ENCODE results near the gene F7. TPM values are rescaled to one million over a fixed set of nuclear protein-coding genes. Genes with fewer than 3 reads are reported as not detected.

Gene F7
- total RNA-seq, 3 donors from 2014 or later (not counting 1 experiment from before 2014, with no cell fraction given) = 0.25 to 0.91 TPM; not detected in 1

DNA sequence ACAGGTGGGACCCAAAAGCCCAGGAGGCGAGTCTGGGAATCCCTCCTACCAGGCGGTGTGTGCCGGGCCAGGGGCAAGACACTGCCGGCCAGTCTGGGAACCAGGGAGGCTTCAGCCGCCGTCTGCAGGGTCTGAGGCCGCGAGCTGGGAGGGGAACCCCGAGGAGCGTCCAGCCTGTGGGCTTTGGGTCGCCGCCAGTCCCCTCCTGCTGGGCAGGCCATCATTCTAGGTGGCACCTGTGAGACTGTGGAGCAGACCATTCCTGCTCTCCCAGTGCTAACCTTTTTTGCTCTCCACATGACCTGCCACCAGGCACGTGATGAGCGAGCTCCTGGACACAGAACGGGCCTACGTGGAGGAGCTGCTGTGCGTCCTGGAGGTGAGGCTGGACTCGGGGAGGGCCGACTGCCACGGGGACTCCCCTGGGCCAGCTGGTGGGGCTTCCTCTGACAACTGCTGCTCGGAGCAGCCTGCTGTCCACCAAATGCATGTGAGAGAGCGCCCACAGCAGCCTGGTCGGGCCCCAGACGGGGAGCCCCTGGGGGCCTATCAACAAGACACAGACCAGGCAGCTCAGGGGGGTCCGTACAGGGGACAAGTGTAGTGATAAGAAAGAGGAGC, 24.6 kb upstream of the F7 start:
- Mint-ChIP-seq H3K4me1 (no peaks in the 10 kb centered on the region), H3K36me3 (no peaks in the 10 kb centered on the region), H3K9me3 (no peaks in the 10 kb centered on the region), H3K4me3 (no peak overlapping the region), H3K27me3 (ENCODE audit: low read depth in 2 of 2) (no peaks in the 10 kb centered on the region), H3K27ac (no peak overlapping the region)
- DNase-seq = no peak
- 89% methylated on average over 24 of the region's 25 CpGs for WGBS (ENCODE audit: insufficient coverage)
- TF ChIP-seq, protein P1, sequence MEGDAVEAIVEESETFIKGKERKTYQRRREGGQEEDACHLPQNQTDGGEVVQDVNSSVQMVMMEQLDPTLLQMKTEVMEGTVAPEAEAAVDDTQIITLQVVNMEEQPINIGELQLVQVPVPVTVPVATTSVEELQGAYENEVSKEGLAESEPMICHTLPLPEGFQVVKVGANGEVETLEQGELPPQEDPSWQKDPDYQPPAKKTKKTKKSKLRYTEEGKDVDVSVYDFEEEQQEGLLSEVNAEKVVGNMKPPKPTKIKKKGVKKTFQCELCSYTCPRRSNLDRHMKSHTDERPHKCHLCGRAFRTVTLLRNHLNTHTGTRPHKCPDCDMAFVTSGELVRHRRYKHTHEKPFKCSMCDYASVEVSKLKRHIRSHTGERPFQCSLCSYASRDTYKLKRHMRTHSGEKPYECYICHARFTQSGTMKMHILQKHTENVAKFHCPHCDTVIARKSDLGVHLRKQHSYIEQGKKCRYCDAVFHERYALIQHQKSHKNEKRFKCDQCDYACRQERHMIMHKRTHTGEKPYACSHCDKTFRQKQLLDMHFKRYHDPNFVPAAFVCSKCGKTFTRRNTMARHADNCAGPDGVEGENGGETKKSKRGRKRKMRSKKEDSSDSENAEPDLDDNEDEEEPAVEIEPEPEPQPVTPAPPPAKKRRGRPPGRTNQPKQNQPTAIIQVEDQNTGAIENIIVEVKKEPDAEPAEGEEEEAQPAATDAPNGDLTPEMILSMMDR (IDR thresholded peaks at IDR 0.05) = no peak
- intact Hi-C loops (cut with micrococcal nuclease) = no loop called here
- peak in 1 of 3 donors; percentile 12 for ATAC-seq
- Histone ChIP-seq H3K4me3 (ENCODE audit: low read length) (no peak overlapping the region), H3K27me3 (ENCODE audit: control insufficient read depth, insufficient read depth, low read length) (no peaks in the 10 kb centered on the region), H3K4me1 (ENCODE audit: control insufficient read depth, insufficient read depth, low read length) (no peaks in the 10 kb centered on the region), H3K36me3 (ENCODE audit: control insufficient read depth, insufficient read depth, low read length) (no peaks in the 10 kb centered on the region), H3K27ac (ENCODE audit: low read length) (no peak overlapping the region), H3K9me3 (ENCODE audit: control insufficient read depth, insufficient read depth, low read length) (no peaks in the 10 kb centered on the region)

DNA sequence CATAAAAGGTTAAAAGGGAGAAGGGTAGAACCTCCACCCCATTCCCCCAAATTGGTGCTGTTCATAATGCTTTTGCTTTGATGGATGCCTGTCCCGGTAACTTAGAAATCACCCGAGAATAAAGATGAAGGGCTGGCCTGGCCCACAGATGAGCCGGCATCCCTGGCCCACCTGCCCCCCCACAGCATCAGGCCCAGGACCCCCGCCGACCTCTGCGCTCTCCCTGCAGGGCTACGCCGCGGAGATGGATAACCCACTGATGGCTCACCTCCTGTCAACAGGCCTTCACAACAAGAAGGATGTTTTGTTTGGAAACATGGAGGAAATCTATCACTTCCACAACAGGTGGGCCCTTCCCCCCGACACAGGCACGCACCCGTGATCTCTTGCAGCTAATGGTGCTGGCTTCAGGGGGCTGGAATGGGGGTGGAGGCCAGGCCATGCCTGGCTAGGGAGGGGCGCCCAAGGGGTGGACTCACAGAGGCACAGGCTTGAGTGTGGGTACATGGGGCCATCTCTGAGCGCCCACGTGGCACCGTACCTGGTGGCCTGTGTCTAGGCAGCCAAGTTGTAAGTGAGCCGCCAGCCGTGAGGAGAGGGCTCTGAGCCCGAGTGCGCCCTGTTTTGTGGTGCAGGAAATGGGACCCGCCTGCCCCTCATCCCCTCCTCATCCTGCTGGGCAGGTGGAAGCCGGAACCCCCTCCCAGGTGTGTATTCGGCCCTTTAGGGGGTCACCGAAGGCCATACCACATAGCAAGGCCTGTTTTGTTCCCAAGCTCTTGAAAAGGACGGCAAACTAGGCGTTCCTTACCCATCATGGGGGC, 23.2 kb upstream of the F7 start:
- H3K27ac ChIP-seq (ENCODE audit: low read length) = no peak overlapping the region
- no peaks in the 10 kb centered on the region for H3K36me3 ChIP-seq (ENCODE audit: control insufficient read depth, insufficient read depth, low read length)
- H3K4me1 ChIP-seq (ENCODE audit: control insufficient read depth, insufficient read depth, low read length) = no peaks in the 10 kb centered on the region
- H3K9me3 Mint-ChIP-seq = no peaks in the 10 kb centered on the region
- no peak overlapping the region for H3K4me3 ChIP-seq (ENCODE audit: low read length)
- H3K4me1 Mint-ChIP-seq = no peaks in the 10 kb centered on the region
- intact Hi-C loops (cut with micrococcal nuclease) = no loop called here
- H3K27ac Mint-ChIP-seq = no peak overlapping the region
- TF ChIP-seq, protein P1 (IDR thresholded peaks at IDR 0.05) = no peak
- WGBS (ENCODE audit: insufficient coverage) = 88% methylated on average over 26 of the region's 26 CpGs
- no peaks in the 10 kb centered on the region for H3K9me3 ChIP-seq (ENCODE audit: control insufficient read depth, insufficient read depth, low read length)
- DNase-seq (no peak), ATAC-seq (no peak)
- no peaks in the 10 kb centered on the region for H3K27me3 Mint-ChIP-seq (ENCODE audit: low read depth in 2 of 2)
- no peak overlapping the region for H3K4me3 Mint-ChIP-seq
- H3K27me3 ChIP-seq (ENCODE audit: control insufficient read depth, insufficient read depth, low read length) = no peaks in the 10 kb centered on the region
- no peaks in the 10 kb centered on the region for H3K36me3 Mint-ChIP-seq

DNA sequence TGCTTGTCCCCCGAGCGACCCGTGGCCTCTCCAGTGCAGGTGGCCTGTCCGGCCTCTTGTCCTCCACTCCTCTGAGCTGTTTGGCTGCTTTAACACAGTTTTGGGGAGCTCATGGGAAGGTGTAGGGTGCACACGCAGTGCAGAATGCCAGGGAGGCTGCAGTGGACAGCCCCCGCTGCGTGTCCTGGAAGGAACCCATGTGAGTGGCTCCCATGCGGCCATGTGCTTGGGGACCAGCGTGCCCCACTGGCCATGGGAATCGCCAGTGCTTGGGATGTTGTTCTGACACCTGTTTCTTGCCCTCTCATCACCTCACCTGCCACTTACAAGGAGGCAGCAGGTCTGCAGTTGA, 22.6 kb upstream of the F7 start:
- Histone ChIP-seq H3K27me3 (ENCODE audit: control insufficient read depth, insufficient read depth, low read length) (no peaks in the 10 kb centered on the region), H3K27ac (ENCODE audit: low read length) (no peak overlapping the region), H3K36me3 (ENCODE audit: control insufficient read depth, insufficient read depth, low read length) (no peaks in the 10 kb centered on the region), H3K4me3 (ENCODE audit: low read length) (no peak overlapping the region), H3K9me3 (ENCODE audit: control insufficient read depth, insufficient read depth, low read length) (no peaks in the 10 kb centered on the region), H3K4me1 (ENCODE audit: control insufficient read depth, insufficient read depth, low read length) (no peaks in the 10 kb centered on the region)
- intact Hi-C loops (cut with micrococcal nuclease) = no loop called here
- Mint-ChIP-seq H3K27me3 (ENCODE audit: low read depth in 2 of 2) (no peaks in the 10 kb centered on the region), H3K4me1 (no peaks in the 10 kb centered on the region), H3K27ac (no peak overlapping the region), H3K36me3 (no peaks in the 10 kb centered on the region), H3K9me3 (no peaks in the 10 kb centered on the region), H3K4me3 (no peak overlapping the region)
- 85% methylated on average over 10 of the region's 10 CpGs for WGBS (ENCODE audit: insufficient coverage)
- ATAC-seq (no peak), DNase-seq (no peak)
- TF ChIP-seq, protein P1 (IDR thresholded peaks at IDR 0.05) = no peak
